Stimulated activated CD4-positive, alpha-beta T cell treated with anti-CD3 and anti-CD28 coated beads, TNF-alpha, amount 100 ng/mL, for 4 hours (primary cell): ENCODE measurements around the gene TEX30.

Experiments used
- DNase-seq, 3 experiments: peaks; one replicate each; pipeline ENCODE4 v3.0.0-alpha.2; 2020; ENCODE audit warnings: low read depth in 3 of 3

TEX30 gene

GRCh38 chr13:102779436-102780159, 6.0 kb upstream of the TEX30 start:
- no peak for DNase-seq

GRCh38 chr13:102777736-102778135, 4.2 kb upstream of the TEX30 start:
- DNase-seq, result no peak

DNA sequence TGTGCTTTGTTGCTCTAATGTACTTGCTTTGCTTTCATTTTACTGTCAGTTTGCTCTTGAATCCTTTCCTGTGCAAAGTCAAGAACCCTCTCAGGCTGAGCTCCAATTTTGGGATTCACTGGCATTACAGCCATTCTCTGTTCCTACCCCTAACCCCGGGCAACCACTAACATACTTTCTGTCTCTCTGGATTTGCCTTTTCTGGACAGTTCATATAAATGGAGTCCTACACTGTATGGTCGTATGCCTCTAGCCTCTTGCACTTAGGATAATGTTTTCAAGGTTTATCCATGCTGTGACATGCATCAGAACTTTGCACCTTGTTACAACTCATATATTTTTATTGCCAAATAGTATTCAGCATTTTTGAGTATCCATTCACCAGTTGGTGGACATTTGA, 2.7 kb upstream of the TEX30 start:
- no peak for DNase-seq

DNA sequence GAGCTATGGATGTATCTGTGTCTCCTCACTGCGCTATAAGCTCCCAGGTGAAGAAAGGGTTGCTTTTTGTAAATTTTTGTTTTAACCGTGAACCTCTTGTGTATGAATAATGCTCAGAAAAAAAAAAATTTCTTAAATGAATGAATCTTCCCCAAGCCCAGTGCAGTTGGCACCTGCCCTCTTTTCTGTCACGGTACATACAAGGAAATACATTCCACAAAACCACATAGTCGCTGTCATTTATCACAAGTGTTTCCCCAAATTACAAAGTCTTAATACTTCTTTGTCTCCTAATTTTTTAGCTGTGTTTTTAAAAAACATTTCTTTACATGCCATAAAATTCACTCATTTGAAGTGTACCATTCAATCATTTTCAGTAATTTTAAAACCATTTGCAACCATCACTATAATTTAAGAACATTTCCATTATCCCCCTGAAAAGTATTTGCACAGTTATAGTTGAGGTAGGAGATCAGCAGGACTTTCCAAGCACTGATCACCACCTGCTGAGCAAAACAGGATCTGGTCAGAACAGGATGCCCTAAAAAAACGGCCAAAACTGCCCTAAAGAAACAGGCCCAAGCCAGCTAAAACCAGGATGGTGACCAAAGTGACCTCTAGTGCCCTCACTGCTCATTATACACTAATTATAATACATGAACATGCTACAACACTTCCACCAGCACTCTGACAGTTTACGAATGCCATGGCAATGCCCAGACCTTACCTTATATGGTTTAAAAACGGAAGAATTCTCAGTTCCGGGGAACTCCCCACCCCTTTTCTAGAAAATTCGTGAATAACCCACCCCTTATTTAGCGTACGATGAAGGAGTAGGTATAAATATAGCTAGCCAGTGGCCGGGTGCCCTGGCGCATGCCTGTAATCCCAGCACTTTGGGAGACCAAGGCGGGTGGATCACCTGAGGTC, 1.3 kb upstream of the TEX30 start:
- no peak for DNase-seq

DNA sequence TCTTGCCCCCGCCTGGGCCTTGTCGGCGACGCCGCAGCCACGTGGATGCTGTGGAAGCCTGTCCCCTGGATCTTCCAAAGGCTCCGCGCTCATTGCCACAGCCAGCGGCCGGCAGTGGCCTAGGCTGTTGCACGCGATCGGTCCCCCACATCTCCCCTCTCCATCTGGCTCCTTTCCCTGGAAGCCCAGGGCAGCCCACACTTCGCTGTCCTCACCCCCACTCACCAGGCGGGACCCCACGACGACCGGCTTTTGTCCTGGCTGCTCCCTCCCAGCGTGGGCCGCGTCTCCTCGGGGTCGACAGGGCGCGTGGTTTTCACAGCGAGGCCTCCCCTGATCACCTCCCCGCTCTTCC, 605 bp upstream of the TEX30 start:
- no peak for DNase-seq

DNA sequence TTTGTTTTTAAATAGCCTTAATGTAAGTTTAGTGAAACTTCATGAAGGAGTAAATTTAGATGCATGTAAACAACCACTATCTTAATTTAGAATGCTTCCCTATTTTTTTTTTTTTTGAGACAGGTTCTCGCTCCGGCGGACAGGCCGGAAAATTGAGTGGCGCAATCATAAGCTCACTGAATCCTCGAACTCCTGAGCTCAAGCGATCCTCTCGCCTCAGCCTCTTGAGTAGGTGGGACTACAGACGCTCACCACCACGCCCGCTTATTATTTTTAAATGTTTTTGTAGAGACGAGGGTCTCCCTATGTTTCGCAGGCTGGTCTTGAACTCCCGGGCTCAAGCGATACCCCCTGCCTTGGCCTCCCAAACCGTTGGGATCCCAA, 1.6 kb downstream of the TEX30 start:
- DNase-seq, result no peak

- no peak for DNase-seq
These were observed 2.1 kb downstream of the TEX30 start for GRCh38 chr13:102771298-102772041.

DNA sequence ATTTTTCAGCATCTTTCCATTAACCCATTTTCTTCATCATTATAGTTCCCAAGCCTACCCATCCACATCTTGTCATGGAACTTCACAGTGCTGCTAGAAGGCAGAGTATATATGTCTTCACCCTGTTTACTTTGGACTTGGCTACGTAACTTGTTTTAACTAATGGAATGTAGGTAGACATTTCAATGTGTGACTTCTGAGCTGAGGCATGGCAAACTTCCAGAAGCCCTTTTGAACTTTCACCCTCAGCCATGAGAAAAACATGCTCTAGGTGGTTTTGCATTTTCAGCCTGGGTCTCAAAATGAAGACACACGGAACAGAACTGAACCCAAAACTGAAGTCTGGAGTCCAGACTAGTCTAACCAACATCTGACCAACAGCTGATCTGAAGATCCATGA, 3.2 kb downstream of the TEX30 start:
- no peak for DNase-seq

DNA sequence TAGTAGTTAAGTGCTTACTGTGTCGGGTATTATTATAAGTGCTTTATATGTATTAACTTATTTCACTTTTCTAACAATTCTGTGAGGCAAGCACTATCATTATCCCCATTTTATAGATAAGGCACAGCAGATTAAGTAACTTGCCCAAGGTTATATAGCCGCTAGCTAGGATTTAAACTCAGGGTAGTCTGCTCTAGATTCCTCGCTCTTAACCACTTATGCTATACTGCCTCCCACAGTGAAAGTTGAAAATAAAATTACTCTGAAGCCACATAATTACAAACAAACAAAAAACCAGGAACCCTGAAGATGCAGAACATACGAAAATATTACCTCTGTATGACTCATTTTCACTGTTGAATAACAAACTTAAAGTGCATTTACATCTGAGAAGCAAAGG, 3.9 kb downstream of the TEX30 start:
- no peak for DNase-seq

GRCh38 chr13:102768909-102769308, 4.7 kb downstream of the TEX30 start:
- DNase-seq, result no peak

DNA sequence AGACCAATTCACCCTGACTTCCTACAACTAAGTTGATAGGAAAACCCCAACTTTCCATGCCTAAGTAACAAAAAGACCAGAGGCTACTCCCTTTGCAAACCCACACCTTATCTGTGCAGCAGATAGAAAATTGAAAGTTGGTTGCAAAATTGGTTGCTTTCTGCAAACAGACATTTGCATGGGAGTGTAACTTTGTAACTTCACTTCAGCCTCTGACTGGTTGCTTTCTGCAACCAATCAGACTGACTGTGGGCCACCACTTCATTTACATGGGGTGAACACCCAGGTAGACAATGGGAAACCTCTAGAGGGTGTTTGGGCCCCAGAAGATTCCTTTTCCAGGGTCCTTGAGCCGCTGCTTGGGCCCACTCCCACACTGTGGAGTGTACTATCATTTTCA, 9.8 kb downstream of the TEX30 start:
- no peak for DNase-seq

- DNase-seq, result no peak
These were observed 12.5 kb downstream of the TEX30 start for GRCh38 chr13:102761071-102761470.

GRCh38 chr13:102758842-102759241, 14.7 kb downstream of the TEX30 start:
- no peak for DNase-seq

DNA sequence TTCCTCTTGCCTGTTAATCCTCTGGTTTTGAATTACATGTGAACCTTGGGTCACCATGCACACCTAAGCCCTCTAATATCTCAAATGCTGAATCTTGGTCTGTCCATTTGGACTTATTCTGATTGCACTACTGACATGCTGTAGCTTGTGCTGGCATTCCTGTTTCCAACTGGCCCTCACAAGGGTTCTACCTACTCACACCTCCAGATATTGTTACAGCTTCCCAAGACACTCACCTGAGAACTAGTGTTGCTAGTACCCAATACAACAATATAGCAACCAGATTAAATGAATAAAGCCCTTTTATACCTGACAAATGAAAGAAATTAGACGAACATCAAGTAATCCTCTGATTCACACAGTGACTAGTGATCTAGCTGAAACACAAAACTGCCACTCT, 16.6 kb downstream of the TEX30 start:
- no peak for DNase-seq

DNA sequence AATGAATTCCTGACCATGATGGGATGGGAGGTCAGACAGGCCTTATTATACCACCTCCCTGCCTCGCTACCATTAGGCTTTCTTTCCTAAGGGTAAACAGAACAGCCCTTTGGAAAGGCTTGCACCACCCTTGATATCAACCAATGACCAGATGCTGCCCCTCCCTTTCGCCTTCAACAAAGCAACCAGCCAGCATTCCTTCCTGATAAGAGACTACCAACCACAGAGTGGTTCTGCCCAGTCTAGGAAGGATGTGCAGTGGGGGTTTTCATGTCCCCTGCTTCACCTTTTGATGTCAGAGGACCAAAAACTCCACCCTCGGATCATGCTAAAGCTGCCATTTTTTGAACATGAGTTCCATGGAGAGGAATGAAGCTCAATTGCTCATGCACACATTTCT, 21.7 kb downstream of the TEX30 start:
- DNase-seq, result no peak

GRCh38 chr13:102742506-102742905, 31.1 kb downstream of the TEX30 start:
- no peak for DNase-seq

DNA sequence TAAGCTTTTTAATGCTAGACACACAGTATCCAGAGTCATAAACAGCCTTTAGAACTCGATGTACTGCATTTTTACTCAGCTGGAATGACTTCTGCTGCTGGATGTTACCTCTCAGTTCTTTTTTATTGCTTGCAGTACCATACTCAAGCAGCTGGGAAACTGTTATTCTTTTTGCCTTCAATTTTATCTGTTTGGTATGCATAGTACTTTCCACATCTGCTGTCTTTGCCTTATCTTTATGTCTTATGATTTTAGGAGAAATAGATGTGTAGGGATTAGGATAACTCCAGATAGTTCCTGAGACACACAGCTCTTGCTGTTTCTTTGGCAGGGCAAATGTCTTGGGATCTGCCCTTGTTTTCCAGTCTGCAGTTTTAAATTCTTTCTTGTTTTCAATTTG, 31.5 kb downstream of the TEX30 start:
- DNase-seq, result no peak

- no peak for DNase-seq
These were observed 43.9 kb downstream of the TEX30 start for GRCh38 chr13:102729560-102730270.

DNA sequence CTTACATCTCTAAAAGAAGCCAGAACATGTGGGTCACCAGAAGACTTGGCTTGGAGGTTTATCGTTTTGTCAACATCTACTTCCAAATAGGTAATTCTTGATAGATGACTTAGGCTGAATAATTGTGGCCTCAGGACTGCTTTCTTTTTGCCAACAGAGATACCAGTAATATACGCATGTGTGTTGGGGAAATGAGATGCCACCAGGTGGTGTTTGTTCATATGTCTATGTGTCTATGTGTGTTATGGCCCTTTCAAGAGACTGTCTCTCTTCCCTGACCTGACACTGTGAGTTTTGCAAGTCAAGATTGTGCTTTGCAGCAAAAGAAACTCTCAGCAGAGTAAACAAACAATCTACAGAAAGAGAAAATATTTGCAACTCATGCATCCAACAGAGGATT, 47.2 kb downstream of the TEX30 start:
- no peak for DNase-seq

DNA sequence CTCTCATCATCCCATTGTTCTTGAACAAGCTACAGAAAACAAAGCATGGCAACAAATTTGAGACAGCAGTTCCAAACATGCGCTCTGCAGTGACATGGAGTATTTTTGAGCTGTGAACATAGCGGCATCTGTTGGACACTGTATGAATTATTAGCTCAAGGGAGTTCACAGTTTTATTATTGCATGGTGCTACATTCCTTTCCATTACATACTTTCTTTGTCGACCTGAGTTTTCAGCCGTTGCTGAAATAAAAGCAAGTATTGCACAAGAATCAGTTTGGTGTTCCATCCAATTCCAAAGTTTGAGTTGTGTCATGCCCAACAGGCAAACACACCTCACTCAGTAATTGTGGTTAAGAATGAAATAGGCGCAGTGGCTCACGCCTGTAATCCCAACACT, 48.7 kb downstream of the TEX30 start:
- no peak for DNase-seq

DNA sequence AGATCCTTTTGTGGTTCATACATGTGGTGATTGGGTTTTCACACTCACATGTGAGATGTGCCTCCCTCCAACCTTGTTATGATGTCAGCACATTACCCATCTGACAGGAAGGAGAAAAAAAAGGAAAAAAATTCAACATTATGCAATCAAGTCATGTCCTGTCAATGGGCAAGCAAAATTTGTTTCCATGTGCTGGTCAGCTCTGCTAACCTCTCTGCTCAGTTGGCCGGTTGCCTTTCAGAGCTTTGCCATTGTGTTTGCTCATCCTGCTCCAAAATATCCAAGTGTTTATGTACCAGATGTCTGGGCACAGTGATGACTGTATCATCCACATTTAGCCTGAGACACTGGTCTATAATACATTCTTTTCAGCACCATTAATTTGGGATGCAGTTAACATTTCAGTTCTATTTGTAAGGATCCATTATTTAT, 51.8 kb downstream of the TEX30 start:
- no peak for DNase-seq

GRCh38 chr13:102718746-102719145, 54.8 kb downstream of the TEX30 start:
- no peak for DNase-seq
